Measurements from ENCODE around the gene COA1. TPM values are rescaled to one million over a fixed set of nuclear protein-coding genes. Genes with fewer than 3 reads are reported as not detected.

Gene COA1
- total RNA-seq, 4 donors from 2014 or later: 31.8 to 53.2 (median 39.8) TPM

GRCh38 chr7:43615558-43616145 lies 113.7 kb downstream of the COA1 start:
- intact Hi-C loops (cut with DNase I; ENCODE audit: low total_unique reads) (no loop called here), in situ Hi-C loops (cut with MboI; ENCODE audit: low pct_ligation_motif_present in 1 of 4, low pct_unique_long_range_greater_than_20kb in 1 of 4, low sequenced_read_pairs in 3 of 4) (no loop called here)
- no peaks in the 10 kb centered on the region for H3K9me3 ChIP-seq
- no peak for DNase-seq
- H3K4me1 ChIP-seq: peaks cover 5 to 24% (median 15%) of the 10 kb centered on the region in 4 donors
- no peak overlapping the region for H3K4me3 ChIP-seq
- TF ChIP-seq POLR2AphosphoS5 (IDR thresholded peaks at IDR 0.05): no peak
- TF ChIP-seq POLR2A (IDR thresholded peaks at IDR 0.05): no peak
- TF ChIP-seq EP300 (IDR thresholded peaks at IDR 0.05; ENCODE audit: low read depth): no peak
- no peak for TF ChIP-seq CTCF (IDR thresholded peaks at IDR 0.05)
- peaks cover 0 to 19% (median 0%) of the 10 kb centered on the region in 4 donors for H3K36me3 ChIP-seq
- WGBS, 2 donors (ENCODE audit: low coverage in 1 of 2): 77 to 78% methylated on average over 6 to 7 of the region's 7 CpGs
- no peaks in the 10 kb centered on the region for H3K27me3 ChIP-seq
- H3K27ac ChIP-seq: no peak overlapping the region

GRCh38 chr7:43612599-43613589 lies 116.4 kb downstream of the COA1 start:
- DNase-seq: no peak
- TF ChIP-seq CTCF (IDR thresholded peaks at IDR 0.05) (no peak), EP300 (IDR thresholded peaks at IDR 0.05; ENCODE audit: low read depth) (no peak), POLR2AphosphoS5 (IDR thresholded peaks at IDR 0.05) (no peak), POLR2A (IDR thresholded peaks at IDR 0.05) (no peak)
- peaks cover 5 to 24% (median 15%) of the 10 kb centered on the region in 4 donors for H3K4me1 ChIP-seq
- intact Hi-C loops (cut with DNase I; ENCODE audit: low total_unique reads) (no loop called here), in situ Hi-C loops (cut with MboI; ENCODE audit: low pct_ligation_motif_present in 1 of 4, low pct_unique_long_range_greater_than_20kb in 1 of 4, low sequenced_read_pairs in 3 of 4) (no loop called here)
- no peak overlapping the region for H3K4me3 ChIP-seq
- peak overlapping the region in 1 of 4 donors; percentile 13 for H3K27ac ChIP-seq
- 56 to 71% methylated on average over 3 of the region's 3 CpGs for WGBS, 2 donors (ENCODE audit: low coverage in 1 of 2)
- H3K27me3 ChIP-seq: no peaks in the 10 kb centered on the region
- H3K36me3 ChIP-seq: peaks cover 0 to 29% (median 0%) of the 10 kb centered on the region in 4 donors
- no peaks in the 10 kb centered on the region for H3K9me3 ChIP-seq

GRCh38 chr7:43612128-43612527 lies 117.2 kb downstream of the COA1 start:
- Histone ChIP-seq H3K4me1 (peaks cover 5 to 24% (median 15%) of the 10 kb centered on the region in 4 donors), H3K27ac (peak overlapping the region in 1 of 4 donors; percentile 13), H3K9me3 (no peaks in the 10 kb centered on the region), H3K27me3 (no peaks in the 10 kb centered on the region), H3K36me3 (peaks cover 0 to 29% (median 0%) of the 10 kb centered on the region in 4 donors), H3K4me3 (no peak overlapping the region)
- no peak for TF ChIP-seq POLR2A (IDR thresholded peaks at IDR 0.05)
- TF ChIP-seq POLR2AphosphoS5 (IDR thresholded peaks at IDR 0.05): no peak
- DNase-seq: no peak
- WGBS, 2 donors (ENCODE audit: low coverage in 1 of 2): 69 to 90% methylated on average over 4 to 5 of the region's 5 CpGs
- in situ Hi-C loops (cut with MboI; ENCODE audit: low pct_ligation_motif_present in 1 of 4, low pct_unique_long_range_greater_than_20kb in 1 of 4, low sequenced_read_pairs in 3 of 4) (no loop called here), intact Hi-C loops (cut with DNase I; ENCODE audit: low total_unique reads) (no loop called here)

GRCh38 chr7:43609097-43609496 lies 120.2 kb downstream of the COA1 start:
- intact Hi-C loops (cut with DNase I; ENCODE audit: low total_unique reads): no loop called here
- WGBS, 2 donors (ENCODE audit: low coverage in 1 of 2): 96 to 100% methylated on average over 1 to 2 of the region's 2 CpGs
- TF ChIP-seq POLR2A (IDR thresholded peaks at IDR 0.05): no peak
- no peak for TF ChIP-seq POLR2AphosphoS5 (IDR thresholded peaks at IDR 0.05)
- TF ChIP-seq CTCF (IDR thresholded peaks at IDR 0.05): no peak
- TF ChIP-seq EP300 (IDR thresholded peaks at IDR 0.05; ENCODE audit: low read depth): no peak

More at GRCh38 chr7:43609097-43609496, 120.2 kb downstream of the COA1 start:
- in situ Hi-C loops (cut with MboI; ENCODE audit: low pct_ligation_motif_present in 1 of 4, low pct_unique_long_range_greater_than_20kb in 1 of 4, low sequenced_read_pairs in 3 of 4): no loop called here
- Histone ChIP-seq H3K4me1 (peaks cover 5 to 24% (median 15%) of the 10 kb centered on the region in 4 donors), H3K27me3 (no peaks in the 10 kb centered on the region), H3K4me3 (no peak overlapping the region), H3K36me3 (peaks cover 0 to 23% (median 0%) of the 10 kb centered on the region in 4 donors), H3K9me3 (no peaks in the 10 kb centered on the region), H3K27ac (no peak overlapping the region)
- no peak for DNase-seq
